GM12878 (cell line): ENCODE results near the gene ULK4.

Source experiments
- BHLHE40 ChIP-seq, 2 experiments: fragments of 450-650 bp in 1 of 2; IDR thresholded peaks; 2 replicates each; pipeline ENCODE4 v1.6.1; 2011 to 2017; ENCODE audit warnings: low read depth in 2 of 2, borderline replicate concordance in 1 of 2, improper control_type of control experiment in 1 of 2, low read length in 1 of 2, mild to moderate bottlenecking in 1 of 2
- CEBPB ChIP-seq, 2 experiments: fragments of 150-350 bp in 1 of 2; IDR thresholded peaks; 2 replicates each; pipeline ENCODE4 v1.6.1; 2012 to 2014; ENCODE audit warnings: low read depth in 2 of 2, low read length in 2 of 2, borderline replicate concordance in 1 of 2, inconsistent platforms in 1 of 2
- MYC ChIP-seq: IDR thresholded peaks from 2 replicates; pipeline ENCODE4 v1.6.1; 2011; ENCODE audit warnings: mild to moderate bottlenecking, low read length, moderate library complexity, inconsistent platforms; ENCODE audit not compliant: insufficient read depth, insufficient replicate concordance, insufficient read length, severe bottlenecking
- RAD21 ChIP-seq: IDR thresholded peaks from 2 replicates; pipeline ENCODE4 v1.6.1; 2011; ENCODE audit warnings: mild to moderate bottlenecking, low read depth, low read length, moderate library complexity; ENCODE audit not compliant: insufficient read depth
- RFX5 ChIP-seq: IDR thresholded peaks from 2 replicates; pipeline ENCODE4 v1.6.1; 2011; ENCODE audit warnings: low read depth, low read length, improper control_type of control experiment
- SIN3A ChIP-seq: IDR thresholded peaks from 2 replicates; pipeline ENCODE4 v1.6.1; 2012; ENCODE audit warnings: low read depth, low read length, improper control_type of control experiment
- SMAD1 ChIP-seq: fragments of 450-650 bp; IDR thresholded peaks from 2 replicates; pipeline ENCODE4 v1.6.1; 2018; ENCODE audit warnings: mild to moderate bottlenecking, low read depth; ENCODE audit not compliant: partially characterized antibody
- SMC3 ChIP-seq: IDR thresholded peaks from 2 replicates; pipeline ENCODE4 v1.6.1; 2011; ENCODE audit warnings: low read length, improper control_type of control experiment, borderline replicate concordance
- SP1 ChIP-seq: IDR thresholded peaks from one replicate; pipeline ENCODE4 v1.6.1; 2011; ENCODE audit warnings: low read depth, low read length
- ZNF274 ChIP-seq: IDR thresholded peaks from one replicate; pipeline ENCODE4 v1.8.0; 2011; ENCODE audit not compliant: insufficient read length, insufficient read depth
- TF ChIP-seq, protein P1 (sequence below), 3 experiments: IDR thresholded peaks in 2 of 3; conservative IDR thresholded peaks in 1 of 3; 2 replicates each; pipeline ENCODE4 v1.5.1; 2011; ENCODE audit warnings: low read depth in 3 of 3, low read length in 3 of 3, mild to moderate bottlenecking in 3 of 3, control low read depth in 2 of 3, moderate library complexity in 2 of 3, inconsistent platforms in 1 of 3, mixed read lengths in 1 of 3; ENCODE audit not compliant: control insufficient read depth in 2 of 3, insufficient read depth in 1 of 3; ENCODE audit errors: extremely low read depth in 1 of 3
- TF ChIP-seq, protein P2 (sequence below): fragments of 450-650 bp; IDR thresholded peaks from 2 replicates; pipeline ENCODE4 v1.6.1; 2017; ENCODE audit warnings: mild to moderate bottlenecking

DNA sequence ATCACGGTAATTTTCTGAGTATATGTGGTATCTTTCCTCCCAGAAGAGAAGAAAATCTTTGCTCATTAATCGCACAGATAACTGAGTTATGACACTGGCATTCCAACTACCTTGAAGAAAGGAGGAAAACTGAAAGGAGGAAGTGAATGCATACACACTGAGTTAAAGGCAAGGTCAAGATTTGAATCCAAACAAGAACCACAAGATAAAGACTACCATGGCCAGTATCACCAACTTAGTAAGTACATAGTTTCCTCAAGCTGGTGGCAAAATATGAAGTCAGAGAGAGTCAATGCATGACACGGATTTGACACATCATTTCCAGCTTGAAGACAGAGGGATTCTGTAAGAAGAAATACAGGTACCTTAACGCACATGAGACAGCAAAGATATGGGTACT is 287.5 kb downstream of the ULK4 start:
- TF ChIP-seq CEBPB (IDR thresholded peaks at IDR 0.05; ENCODE audit: borderline replicate concordance in 1 of 2, low read depth in 2 of 2, low read length in 2 of 2) = no peak
- TF ChIP-seq, protein P1, sequence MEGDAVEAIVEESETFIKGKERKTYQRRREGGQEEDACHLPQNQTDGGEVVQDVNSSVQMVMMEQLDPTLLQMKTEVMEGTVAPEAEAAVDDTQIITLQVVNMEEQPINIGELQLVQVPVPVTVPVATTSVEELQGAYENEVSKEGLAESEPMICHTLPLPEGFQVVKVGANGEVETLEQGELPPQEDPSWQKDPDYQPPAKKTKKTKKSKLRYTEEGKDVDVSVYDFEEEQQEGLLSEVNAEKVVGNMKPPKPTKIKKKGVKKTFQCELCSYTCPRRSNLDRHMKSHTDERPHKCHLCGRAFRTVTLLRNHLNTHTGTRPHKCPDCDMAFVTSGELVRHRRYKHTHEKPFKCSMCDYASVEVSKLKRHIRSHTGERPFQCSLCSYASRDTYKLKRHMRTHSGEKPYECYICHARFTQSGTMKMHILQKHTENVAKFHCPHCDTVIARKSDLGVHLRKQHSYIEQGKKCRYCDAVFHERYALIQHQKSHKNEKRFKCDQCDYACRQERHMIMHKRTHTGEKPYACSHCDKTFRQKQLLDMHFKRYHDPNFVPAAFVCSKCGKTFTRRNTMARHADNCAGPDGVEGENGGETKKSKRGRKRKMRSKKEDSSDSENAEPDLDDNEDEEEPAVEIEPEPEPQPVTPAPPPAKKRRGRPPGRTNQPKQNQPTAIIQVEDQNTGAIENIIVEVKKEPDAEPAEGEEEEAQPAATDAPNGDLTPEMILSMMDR (IDR thresholded peaks at IDR 0.05 in 2 of 3, conservative IDR thresholded peaks at IDR 0.05 in 1 of 3; ENCODE audit: control insufficient read depth in 2 of 3, extremely low read depth in 1 of 3, insufficient read depth in 1 of 3, low read depth in 3 of 3, low read length in 3 of 3) = no peak
- TF ChIP-seq BHLHE40 (IDR thresholded peaks at IDR 0.05; ENCODE audit: borderline replicate concordance in 1 of 2, low read depth in 2 of 2, low read length in 1 of 2) = no peak
- no peak for TF ChIP-seq MYC
- TF ChIP-seq RAD21 = no peak
- no peak for TF ChIP-seq ZNF274
- TF ChIP-seq, protein P2, sequence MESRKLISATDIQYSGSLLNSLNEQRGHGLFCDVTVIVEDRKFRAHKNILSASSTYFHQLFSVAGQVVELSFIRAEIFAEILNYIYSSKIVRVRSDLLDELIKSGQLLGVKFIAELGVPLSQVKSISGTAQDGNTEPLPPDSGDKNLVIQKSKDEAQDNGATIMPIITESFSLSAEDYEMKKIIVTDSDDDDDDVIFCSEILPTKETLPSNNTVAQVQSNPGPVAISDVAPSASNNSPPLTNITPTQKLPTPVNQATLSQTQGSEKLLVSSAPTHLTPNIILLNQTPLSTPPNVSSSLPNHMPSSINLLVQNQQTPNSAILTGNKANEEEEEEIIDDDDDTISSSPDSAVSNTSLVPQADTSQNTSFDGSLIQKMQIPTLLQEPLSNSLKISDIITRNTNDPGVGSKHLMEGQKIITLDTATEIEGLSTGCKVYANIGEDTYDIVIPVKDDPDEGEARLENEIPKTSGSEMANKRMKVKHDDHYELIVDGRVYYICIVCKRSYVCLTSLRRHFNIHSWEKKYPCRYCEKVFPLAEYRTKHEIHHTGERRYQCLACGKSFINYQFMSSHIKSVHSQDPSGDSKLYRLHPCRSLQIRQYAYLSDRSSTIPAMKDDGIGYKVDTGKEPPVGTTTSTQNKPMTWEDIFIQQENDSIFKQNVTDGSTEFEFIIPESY = no peak
- no peak for TF ChIP-seq SP1
- no peak for TF ChIP-seq SMAD1
- no peak for TF ChIP-seq SMC3
- no peak for TF ChIP-seq RFX5
- TF ChIP-seq SIN3A = no peak
